NCI-H345 treated with DMSO at 0.1 percent for 48 hours (cell line): ENCODE measurements around the gene TEX261.

Experiments
- DNase-seq: peaks from one replicate; lab custom pipeline; 2025; ENCODE audit not compliant: unreplicated experiment; lab: John Stamatoyannopoulos, UW

The TEX261 gene

GRCh38 chr2:70982971-70983370 is 11.7 kb downstream of the TEX261 start:
- DNase-seq: no peak

- DNase-seq: no peak
These were observed 12.5 kb downstream of the TEX261 start for GRCh38 chr2:70981866-70982810.

- DNase-seq: no peak
These were observed 13.3 kb downstream of the TEX261 start for GRCh38 chr2:70981421-70981820.

DNA sequence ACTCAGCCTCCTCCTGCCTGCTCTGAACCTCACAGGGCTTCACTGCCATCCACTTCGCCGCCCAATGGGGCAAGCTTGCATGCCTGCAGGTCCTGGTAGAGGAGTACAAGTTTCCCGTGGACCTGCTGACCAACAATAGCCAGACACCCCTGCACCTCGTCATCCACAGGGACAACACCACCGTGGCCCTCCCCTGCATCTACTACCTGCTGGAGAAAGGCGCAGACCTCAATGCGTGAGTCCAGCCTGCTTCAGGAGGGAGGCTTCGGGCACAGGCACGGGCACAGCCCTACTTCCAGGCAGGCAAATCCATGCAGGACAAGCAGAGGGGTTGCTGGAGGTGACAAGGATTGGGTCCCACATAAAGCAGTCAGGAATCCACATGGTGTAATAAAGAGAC is 15.0 kb downstream of the TEX261 start:
- DNase-seq: no peak

GRCh38 chr2:70979180-70979488 is 15.5 kb downstream of the TEX261 start:
- no peak for DNase-seq

DNA sequence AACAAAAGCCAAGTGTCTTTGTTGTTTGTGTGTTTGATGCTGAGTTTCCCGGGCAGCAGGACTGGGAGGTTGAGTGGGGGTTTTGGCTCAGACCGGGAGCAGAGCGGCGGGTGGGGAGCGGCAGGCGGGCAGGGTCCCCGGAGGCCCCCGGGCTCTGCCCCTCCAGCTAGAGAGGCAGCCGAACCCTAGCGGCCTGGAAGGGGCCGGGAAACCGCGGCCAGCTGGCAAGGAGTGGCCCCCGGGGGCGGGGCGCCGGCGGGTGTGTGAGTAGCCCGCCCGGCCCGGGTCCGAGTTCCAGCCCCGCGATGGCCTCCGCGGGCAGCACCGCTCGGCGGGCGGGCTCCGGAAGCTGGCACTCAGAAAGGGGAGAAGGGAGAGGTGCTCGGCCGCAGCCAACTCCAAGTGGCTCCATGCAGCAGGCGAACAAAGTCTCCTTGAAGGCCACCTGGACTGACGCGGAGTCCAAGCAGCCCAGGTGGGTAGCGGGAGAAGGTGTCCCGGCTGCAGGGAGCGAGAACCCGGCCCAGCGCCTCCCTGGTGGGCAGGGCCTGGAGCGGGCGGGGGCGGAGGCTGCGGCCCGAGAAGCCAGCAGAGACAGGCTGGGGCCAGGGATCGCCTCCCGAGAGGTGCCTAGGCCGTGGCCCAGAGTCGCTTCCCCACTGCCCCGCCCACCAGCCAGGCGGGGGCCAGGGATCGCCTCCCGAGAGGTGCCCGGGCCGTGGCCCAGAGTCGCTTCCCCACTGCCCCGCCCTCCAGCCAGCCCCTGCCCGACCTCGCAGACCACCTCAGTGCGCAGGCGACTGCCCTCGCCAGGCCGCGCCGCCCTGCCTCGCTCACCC is 16.1 kb downstream of the TEX261 start, which contains the start of gene ANKRD53:
TSS of gene ANKRD53 (plus strand) at position 290 of the 839 bp plus-strand sequence. CDS start at position 306, 16 bp downstream.
- DNase-seq: peak; percentile 13

GRCh38 chr2:70977605-70978205 is 17.0 kb downstream of the TEX261 start:
- DNase-seq: peak; percentile 46

DNA sequence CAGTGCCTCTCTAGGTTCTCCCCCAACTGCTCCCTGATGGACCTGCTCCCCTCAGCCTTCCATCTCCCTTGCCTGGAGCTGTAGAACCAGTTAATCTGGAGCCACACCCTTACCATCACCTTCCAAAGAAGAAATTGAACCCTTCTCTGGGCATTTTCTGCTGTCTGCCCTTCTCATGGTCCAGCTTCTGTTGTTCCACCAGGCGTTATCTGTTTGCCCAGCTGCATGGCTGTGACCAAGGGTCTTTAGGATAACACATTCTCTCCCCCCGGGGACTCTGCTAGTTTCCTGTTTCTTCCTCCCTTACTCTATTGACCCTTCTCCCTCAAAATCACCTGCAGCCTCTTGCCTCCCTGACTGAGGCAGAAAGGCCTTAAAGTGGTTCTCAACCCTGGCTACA is 19.4 kb downstream of the TEX261 start:
- no peak for DNase-seq

DNA sequence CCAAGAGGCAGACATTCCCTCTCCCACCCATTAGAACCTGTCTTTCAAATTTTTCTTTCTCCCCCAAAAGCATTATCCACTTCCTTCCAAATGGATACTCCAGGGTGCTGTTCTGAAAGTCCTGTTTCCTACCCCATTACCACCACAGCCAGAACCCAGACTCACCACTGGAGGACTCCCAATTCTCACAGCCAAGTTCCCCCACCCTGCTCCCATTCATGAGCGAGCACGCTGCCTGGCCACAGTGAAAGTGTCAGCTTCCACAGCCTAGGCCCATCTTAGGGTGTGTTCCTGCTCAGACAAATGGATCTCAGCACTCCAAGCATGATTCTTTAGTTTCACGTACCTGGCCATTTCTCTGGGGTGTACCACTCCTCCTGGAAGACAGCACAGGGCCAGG is 20.1 kb downstream of the TEX261 start:
- DNase-seq: no peak

DNA sequence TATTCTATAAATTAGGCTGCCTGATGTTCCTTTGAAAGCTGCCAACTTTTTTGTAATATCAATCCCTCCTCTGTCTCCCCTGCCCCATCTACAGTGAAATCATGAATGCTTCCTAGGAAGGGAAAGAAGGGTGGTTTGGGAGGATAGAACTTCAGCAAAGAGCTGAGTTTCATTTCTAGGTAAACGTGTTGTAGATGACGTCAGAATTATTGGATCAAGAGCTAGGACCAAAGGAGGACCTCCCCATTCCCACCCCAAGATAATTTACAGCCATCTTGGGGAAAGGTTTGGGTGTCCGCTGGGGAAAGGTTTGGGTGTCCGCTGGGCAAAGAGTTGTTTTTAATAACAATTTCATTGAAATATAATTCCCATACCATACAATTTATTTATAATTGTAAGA is 27.5 kb downstream of the TEX261 start:
- no peak for DNase-seq

DNA sequence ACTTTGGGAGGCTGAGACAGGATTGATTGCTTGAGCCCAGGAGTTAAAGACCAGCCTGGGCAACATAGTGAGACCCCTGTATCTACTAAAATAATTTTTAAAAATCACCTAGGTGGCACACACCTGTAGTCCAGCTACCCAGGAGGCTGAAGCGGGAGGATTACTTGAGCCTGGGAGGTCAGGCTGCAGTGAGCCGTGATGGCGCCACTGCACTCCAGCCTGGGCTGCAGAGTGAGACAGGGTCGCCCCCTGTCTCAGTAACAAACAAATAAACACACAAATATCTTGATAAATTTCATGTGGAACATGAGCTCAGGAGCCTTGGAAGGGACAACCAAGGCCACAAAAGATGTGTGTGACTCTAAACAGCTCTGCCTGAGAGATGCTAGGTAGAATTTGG is 28.0 kb downstream of the TEX261 start:
- DNase-seq: no peak

- DNase-seq: no peak
These were observed 29.2 kb downstream of the TEX261 start for GRCh38 chr2:70965506-70965905.

DNA sequence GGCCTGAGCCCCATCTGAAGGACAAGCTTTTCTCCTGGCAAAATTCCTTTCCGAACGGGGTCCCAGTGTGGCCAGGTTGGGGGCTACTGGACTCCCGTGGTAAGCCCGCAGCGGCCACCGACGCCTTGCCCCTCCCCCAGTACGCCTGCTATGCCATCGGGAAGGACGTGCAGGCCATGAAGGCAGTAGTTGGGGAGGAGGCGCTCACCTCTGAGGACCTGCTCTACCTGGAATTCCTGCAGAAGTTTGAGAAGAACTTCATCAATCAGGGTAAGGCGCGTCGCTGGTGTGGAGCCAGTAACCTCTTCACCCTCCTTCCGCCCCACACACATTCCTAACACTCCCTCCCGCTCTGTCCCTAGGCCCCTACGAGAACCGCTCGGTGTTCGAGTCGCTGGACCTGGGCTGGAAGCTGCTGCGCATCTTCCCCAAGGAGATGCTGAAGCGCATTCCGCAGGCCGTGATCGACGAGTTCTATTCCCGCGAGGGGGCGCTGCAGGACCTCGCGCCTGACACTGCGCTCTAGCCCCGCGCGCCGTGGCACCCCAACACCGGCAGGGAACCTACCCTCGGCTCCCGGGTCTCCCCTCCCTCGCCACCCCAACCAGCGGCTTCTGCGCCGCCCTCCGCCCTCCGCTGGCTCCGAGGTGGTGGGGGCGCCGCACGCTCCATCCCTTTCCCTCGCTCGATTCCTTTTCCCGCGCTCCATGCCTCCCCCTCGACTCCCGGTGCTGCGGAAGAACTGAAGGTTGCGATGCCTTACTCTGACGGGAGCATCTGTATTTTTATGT is 29.9 kb downstream of the TEX261 start:
- no peak for DNase-seq

GRCh38 chr2:70964133-70964532 is 30.5 kb downstream of the TEX261 start:
- DNase-seq: no peak

DNA sequence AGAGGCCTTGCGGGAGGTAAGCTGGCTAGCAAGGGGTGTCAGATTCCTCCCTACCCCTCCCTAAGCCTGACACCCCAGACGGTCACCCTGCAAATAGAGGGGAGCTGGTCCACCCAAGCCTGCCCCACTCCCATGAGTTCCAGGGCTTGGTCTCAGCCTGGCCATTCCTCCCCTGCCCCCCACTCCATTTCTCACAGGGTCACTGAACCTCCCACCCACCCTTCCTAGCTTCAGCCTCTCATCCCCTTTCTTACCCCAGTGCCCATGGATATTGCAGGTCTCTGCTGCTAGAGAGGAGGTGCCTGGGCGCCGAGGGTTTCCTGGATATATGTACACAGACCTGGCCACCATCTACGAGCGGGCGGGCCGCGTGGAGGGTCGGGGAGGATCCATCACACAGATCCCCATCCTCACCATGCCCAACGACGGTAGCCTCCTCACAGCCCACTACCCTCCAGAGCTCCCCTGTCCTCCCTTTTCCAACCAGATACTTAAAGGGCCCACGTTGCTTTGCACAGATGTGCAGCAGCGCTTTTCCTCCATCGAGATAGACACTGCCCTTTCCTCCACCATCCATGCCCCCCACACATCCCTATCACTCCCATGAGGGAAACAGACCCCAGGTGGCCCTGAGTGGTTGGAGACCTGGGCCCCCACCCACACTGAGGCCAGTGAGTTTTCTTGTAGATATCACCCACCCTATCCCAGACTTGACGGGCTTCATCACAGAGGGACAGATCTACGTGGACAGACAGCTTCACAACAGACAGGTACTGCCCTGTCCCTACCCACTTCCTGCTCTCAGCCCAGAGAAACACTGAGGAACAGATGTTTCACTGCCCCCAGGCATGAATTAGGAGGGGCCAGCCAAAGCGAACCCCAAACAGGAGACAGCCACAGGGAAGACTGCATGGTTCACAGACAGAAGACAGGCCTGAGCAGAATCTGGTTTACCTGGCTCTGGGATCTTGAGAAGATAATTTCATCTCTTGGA is 31.5 kb downstream of the TEX261 start:
- DNase-seq: no peak

- no peak for DNase-seq
These were observed 32.3 kb downstream of the TEX261 start for GRCh38 chr2:70962211-70962884.

GRCh38 chr2:70961648-70961994 is 33.1 kb downstream of the TEX261 start:
- DNase-seq: no peak

DNA sequence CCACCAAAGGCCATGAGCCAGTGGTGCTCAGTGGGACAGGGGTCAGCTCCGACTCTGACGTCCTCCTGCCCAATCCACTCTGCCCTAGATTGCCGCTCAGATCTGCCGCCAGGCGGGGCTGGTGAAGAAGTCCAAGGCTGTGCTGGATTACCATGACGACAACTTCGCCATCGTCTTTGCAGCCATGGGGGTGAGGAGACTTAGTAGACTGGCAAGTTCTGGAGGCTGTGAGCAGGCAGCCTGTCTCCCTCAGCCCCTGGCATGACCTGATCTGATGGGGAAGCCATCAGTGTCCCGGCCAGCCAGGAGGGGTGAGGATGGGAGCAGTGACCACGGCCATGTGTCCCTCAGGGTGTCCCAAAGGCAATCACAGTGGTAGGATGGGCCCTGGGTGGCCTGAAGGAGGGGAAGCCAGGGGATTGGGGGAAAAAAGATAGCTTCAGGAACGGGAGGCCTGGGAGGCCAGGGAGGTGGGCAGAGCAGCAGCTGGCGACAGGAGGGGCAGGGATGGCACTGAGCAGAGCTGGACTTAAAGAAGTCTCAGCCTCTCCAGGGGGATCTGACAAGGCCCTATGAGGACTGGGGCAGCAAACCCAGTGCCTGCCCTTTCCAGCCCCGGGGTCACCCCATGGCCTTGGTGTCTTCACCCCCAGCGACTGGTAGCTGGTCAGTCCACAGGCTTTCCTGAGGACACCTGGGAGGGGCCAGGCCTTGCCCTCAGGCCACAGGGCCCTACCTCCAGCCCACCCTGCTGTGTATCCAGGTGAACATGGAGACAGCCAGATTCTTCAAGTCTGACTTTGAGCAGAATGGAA is 33.6 kb downstream of the TEX261 start:
- DNase-seq: no peak
